ENCODE results near the gene USP7. TPM values are rescaled to one million over a fixed set of nuclear protein-coding genes. Genes with fewer than 3 reads are reported as not detected.

Gene USP7
- total RNA-seq = 41.3 TPM
- polyA plus RNA-seq (ENCODE audit: insufficient read depth in 1 of 8, insufficient read length in 8 of 8, low replicate concordance in 1 of 8) = 10 to 100 TPM; 56.4 to 71.1 (median 63.3) TPM
- long read RNA-seq, donor 1, full-length matches to known transcripts = 2 of 2 reads
- long read RNA-seq, donor 1, partial matches to known transcripts = 0 of 2 reads
- long read RNA-seq, donor 1, other reads (novel, unspliced or antisense) = 0 of 2 reads
- long read RNA-seq, donor 2 = 0 reads
- long read RNA-seq, donor 3, full-length matches to known transcripts = 3 of 3 reads
- long read RNA-seq, donor 3, partial matches to known transcripts = 0 of 3 reads
- long read RNA-seq, donor 3, other reads (novel, unspliced or antisense) = 0 of 3 reads
- long read RNA-seq, donor 4 = 0 reads
- long read RNA-seq, donor 5, full-length matches to known transcripts = 5 of 21 reads
- long read RNA-seq, donor 5, partial matches to known transcripts = 16 of 21 reads
- long read RNA-seq, donor 5, other reads (novel, unspliced or antisense) = 0 of 21 reads
- long read RNA-seq, donor 6 = 0 reads
- long read RNA-seq, donor 7, partial matches to known transcripts = 0 of 1 reads
- long read RNA-seq, donor 7, other reads (novel, unspliced or antisense) = 0 of 1 reads
- long read RNA-seq, donor 8 = 0 reads
- long read RNA-seq, donor 9, partial matches to known transcripts = 11 of 11 reads
- long read RNA-seq, donor 9, other reads (novel, unspliced or antisense) = 0 of 11 reads
- long read RNA-seq, donor 10, partial matches to known transcripts = 0 of 1 reads
- long read RNA-seq, donor 10, other reads (novel, unspliced or antisense) = 0 of 1 reads
- long read RNA-seq, donor 11 = 0 reads

- 0% methylated on average over 72 of the region's 79 CpGs for WGBS (ENCODE audit: insufficient coverage)
- H3K36me3 ChIP-seq (ENCODE audit: control insufficient read depth, insufficient read depth, low read length) = no peaks in the 10 kb centered on the region
- H3K9me3 ChIP-seq (replicated peaks; ENCODE audit: control insufficient read depth, low read depth, low read length) = no peaks in the 10 kb centered on the region
- DNase-seq = peak; percentile 98
- H3K27me3 ChIP-seq (ENCODE audit: control insufficient read depth, insufficient read depth, low read length) = peaks cover 2% of the 10 kb centered on the region
- peak within 1 kb of the TSS; percentile 67 for H3K27ac ChIP-seq (ENCODE audit: low read length)
- H3K4me3 ChIP-seq (ENCODE audit: low read length) = peak within 1 kb of the TSS; percentile 63
- peaks cover 31% of the 10 kb centered on the region for H3K4me1 ChIP-seq (ENCODE audit: control insufficient read depth, insufficient read depth, low read length)
These were observed at the start of gene USP7 for GRCh38 chr16:8963821-8964441. TSS of gene USP7 (minus strand) at chr16:8963906. CDS start at chr16:8963285, 621 bp downstream.

- H3K27me3 ChIP-seq (ENCODE audit: control insufficient read depth, insufficient read depth, low read length) = peaks cover 4% of the 10 kb centered on the region
- H3K4me1 ChIP-seq (ENCODE audit: control insufficient read depth, insufficient read depth, low read length) = peaks cover 3% of the 10 kb centered on the region
- peaks cover 8% of the 10 kb centered on the region for H3K9me3 ChIP-seq (replicated peaks; ENCODE audit: control insufficient read depth, low read depth, low read length)
- no peak overlapping the region for H3K27ac ChIP-seq (ENCODE audit: low read length)
- DNase-seq = no peak
- 42% methylated on average over 2 of the region's 7 CpGs for WGBS (ENCODE audit: insufficient coverage)
- no peaks in the 10 kb centered on the region for H3K36me3 ChIP-seq (ENCODE audit: control insufficient read depth, insufficient read depth, low read length)
- H3K4me3 ChIP-seq (ENCODE audit: low read length) = no peak overlapping the region
These were observed 49.8 kb upstream of the USP7 start for GRCh38 chr16:9013508-9013864.

GRCh38 chr16:9012848-9013507 is 49.3 kb upstream of the USP7 start:
- H3K36me3 ChIP-seq (ENCODE audit: control insufficient read depth, insufficient read depth, low read length) = no peaks in the 10 kb centered on the region
- peak; percentile 18 for DNase-seq
- H3K9me3 ChIP-seq (replicated peaks; ENCODE audit: control insufficient read depth, low read depth, low read length) = peaks cover 8% of the 10 kb centered on the region
- peaks cover 4% of the 10 kb centered on the region for H3K4me1 ChIP-seq (ENCODE audit: control insufficient read depth, insufficient read depth, low read length)
- no peak overlapping the region for H3K4me3 ChIP-seq (ENCODE audit: low read length)
- peaks cover 4% of the 10 kb centered on the region for H3K27me3 ChIP-seq (ENCODE audit: control insufficient read depth, insufficient read depth, low read length)
- WGBS (ENCODE audit: insufficient coverage) = 6% methylated on average over 21 of the region's 28 CpGs
- no peak overlapping the region for H3K27ac ChIP-seq (ENCODE audit: low read length)

- WGBS (ENCODE audit: insufficient coverage) = 100% methylated on average over 1 of the region's 6 CpGs
- no peak for DNase-seq
- H3K27ac ChIP-seq (ENCODE audit: low read length) = no peak overlapping the region
These were observed 48.6 kb upstream of the USP7 start for GRCh38 chr16:9012330-9012729.

GRCh38 chr16:9008601-9009260 is 45.0 kb upstream of the USP7 start:
- Histone ChIP-seq H3K4me1 (ENCODE audit: control insufficient read depth, insufficient read depth, low read length) (peaks cover 4% of the 10 kb centered on the region), H3K4me3 (ENCODE audit: low read length) (no peak overlapping the region), H3K36me3 (ENCODE audit: control insufficient read depth, insufficient read depth, low read length) (no peaks in the 10 kb centered on the region), H3K27ac (ENCODE audit: low read length) (no peak overlapping the region), H3K9me3 (replicated peaks; ENCODE audit: control insufficient read depth, low read depth, low read length) (no peaks in the 10 kb centered on the region), H3K27me3 (ENCODE audit: control insufficient read depth, insufficient read depth, low read length) (peaks cover 6% of the 10 kb centered on the region)
- peak; percentile 65 for DNase-seq
- 1% methylated on average over 20 of the region's 26 CpGs for WGBS (ENCODE audit: insufficient coverage)

More at GRCh38 chr16:9012330-9012729, 48.6 kb upstream of the USP7 start:
- no peak overlapping the region for H3K4me3 ChIP-seq (ENCODE audit: low read length)
- peaks cover 4% of the 10 kb centered on the region for H3K27me3 ChIP-seq (ENCODE audit: control insufficient read depth, insufficient read depth, low read length)
- no peaks in the 10 kb centered on the region for H3K36me3 ChIP-seq (ENCODE audit: control insufficient read depth, insufficient read depth, low read length)
- peaks cover 8% of the 10 kb centered on the region for H3K9me3 ChIP-seq (replicated peaks; ENCODE audit: control insufficient read depth, low read depth, low read length)
- H3K4me1 ChIP-seq (ENCODE audit: control insufficient read depth, insufficient read depth, low read length) = peaks cover 4% of the 10 kb centered on the region

- no peaks in the 10 kb centered on the region for H3K36me3 ChIP-seq (ENCODE audit: control insufficient read depth, insufficient read depth, low read length)
- H3K9me3 ChIP-seq (replicated peaks; ENCODE audit: control insufficient read depth, low read depth, low read length) = no peaks in the 10 kb centered on the region
- H3K27ac ChIP-seq (ENCODE audit: low read length) = no peak overlapping the region
- DNase-seq = no peak
- WGBS (ENCODE audit: insufficient coverage) = 69% methylated on average over 9 of the region's 17 CpGs
- peaks cover 4% of the 10 kb centered on the region for H3K27me3 ChIP-seq (ENCODE audit: control insufficient read depth, insufficient read depth, low read length)
- peaks cover 4% of the 10 kb centered on the region for H3K4me1 ChIP-seq (ENCODE audit: control insufficient read depth, insufficient read depth, low read length)
- no peak overlapping the region for H3K4me3 ChIP-seq (ENCODE audit: low read length)
These were observed 43.6 kb upstream of the USP7 start for GRCh38 chr16:9007177-9007794.

- WGBS (ENCODE audit: insufficient coverage) = no CpG with 5 or more reads among the region's 4 CpGs
These were observed 40.5 kb upstream of the USP7 start for GRCh38 chr16:9004183-9004582.

GRCh38 chr16:9003763-9004162 is 40.1 kb upstream of the USP7 start:
- no peaks in the 10 kb centered on the region for H3K9me3 ChIP-seq (replicated peaks; ENCODE audit: control insufficient read depth, low read depth, low read length)
- H3K36me3 ChIP-seq (ENCODE audit: control insufficient read depth, insufficient read depth, low read length) = no peaks in the 10 kb centered on the region
- DNase-seq = no peak
- no peak overlapping the region for H3K4me3 ChIP-seq (ENCODE audit: low read length)
- no peak overlapping the region for H3K27ac ChIP-seq (ENCODE audit: low read length)
- no CpG with 5 or more reads among the region's 3 CpGs for WGBS (ENCODE audit: insufficient coverage)
- H3K4me1 ChIP-seq (ENCODE audit: control insufficient read depth, insufficient read depth, low read length) = peaks cover 4% of the 10 kb centered on the region
- H3K27me3 ChIP-seq (ENCODE audit: control insufficient read depth, insufficient read depth, low read length) = peaks cover 4% of the 10 kb centered on the region

More at GRCh38 chr16:9004183-9004582, 40.5 kb upstream of the USP7 start:
- no peak overlapping the region for H3K27ac ChIP-seq (ENCODE audit: low read length)
- H3K27me3 ChIP-seq (ENCODE audit: control insufficient read depth, insufficient read depth, low read length) = peaks cover 4% of the 10 kb centered on the region
- H3K36me3 ChIP-seq (ENCODE audit: control insufficient read depth, insufficient read depth, low read length) = no peaks in the 10 kb centered on the region
- H3K9me3 ChIP-seq (replicated peaks; ENCODE audit: control insufficient read depth, low read depth, low read length) = no peaks in the 10 kb centered on the region
- no peak for DNase-seq
- H3K4me1 ChIP-seq (ENCODE audit: control insufficient read depth, insufficient read depth, low read length) = peaks cover 4% of the 10 kb centered on the region
- H3K4me3 ChIP-seq (ENCODE audit: low read length) = no peak overlapping the region

GRCh38 chr16:9003322-9003721 is 39.6 kb upstream of the USP7 start:
- no peaks in the 10 kb centered on the region for H3K36me3 ChIP-seq (ENCODE audit: control insufficient read depth, insufficient read depth, low read length)
- H3K9me3 ChIP-seq (replicated peaks; ENCODE audit: control insufficient read depth, low read depth, low read length) = no peaks in the 10 kb centered on the region
- H3K4me1 ChIP-seq (ENCODE audit: control insufficient read depth, insufficient read depth, low read length) = peaks cover under 1% of the 10 kb centered on the region
- DNase-seq = no peak
- 86% methylated on average over 3 of the region's 5 CpGs for WGBS (ENCODE audit: insufficient coverage)
- H3K27me3 ChIP-seq (ENCODE audit: control insufficient read depth, insufficient read depth, low read length) = peaks cover 2% of the 10 kb centered on the region
- no peak overlapping the region for H3K27ac ChIP-seq (ENCODE audit: low read length)
- H3K4me3 ChIP-seq (ENCODE audit: low read length) = no peak overlapping the region
